ENCODE data around the gene HIVEP3.

HIVEP3 gene

DNA sequence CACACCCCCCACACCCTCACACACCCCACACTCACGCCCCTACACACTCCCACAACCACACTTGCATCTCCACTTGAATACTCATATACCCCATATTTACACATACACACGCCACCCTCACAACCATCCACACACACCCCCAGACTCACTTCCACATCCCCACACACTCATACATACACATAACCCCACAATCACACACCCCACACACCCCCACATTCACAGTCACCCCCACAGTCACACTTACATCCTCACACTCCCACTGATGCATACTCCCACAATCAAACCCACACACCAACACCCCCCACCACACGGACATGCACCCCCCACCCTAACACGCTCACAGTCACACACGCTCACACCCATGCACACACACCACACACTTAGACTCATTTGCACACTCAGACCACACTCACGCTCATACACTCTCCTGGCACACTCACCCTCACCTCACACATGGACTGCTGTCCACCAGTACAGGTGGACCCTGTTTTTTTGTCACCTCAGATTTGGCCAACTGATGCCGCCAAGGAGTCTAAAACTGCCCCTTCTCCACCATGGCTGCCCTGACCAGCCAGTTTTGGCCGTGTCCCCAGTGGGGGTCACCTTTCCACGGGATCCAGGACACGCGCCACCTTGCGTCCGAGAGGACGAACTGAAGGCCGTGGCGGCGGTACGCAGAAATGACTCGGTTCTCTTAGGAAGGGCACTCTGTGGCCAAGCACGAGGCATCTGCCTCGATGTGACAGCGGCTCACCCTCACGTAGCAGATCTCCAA, 388.9 kb downstream of the HIVEP3 start:
- DNase-seq (ENCODE audit: low spot score in 2 of 2) (no peak), ATAC-seq (no peak)
- H3K27ac Mint-ChIP-seq: peak overlapping the region; percentile 72
- peaks cover 76% of the 10 kb centered on the region for H3K4me1 Mint-ChIP-seq
- H3K36me3 Mint-ChIP-seq: peaks cover 32% of the 10 kb centered on the region
- H3K4me3 Mint-ChIP-seq: no peak overlapping the region
- peaks cover 9% of the 10 kb centered on the region for H3K9me3 Mint-ChIP-seq

DNA sequence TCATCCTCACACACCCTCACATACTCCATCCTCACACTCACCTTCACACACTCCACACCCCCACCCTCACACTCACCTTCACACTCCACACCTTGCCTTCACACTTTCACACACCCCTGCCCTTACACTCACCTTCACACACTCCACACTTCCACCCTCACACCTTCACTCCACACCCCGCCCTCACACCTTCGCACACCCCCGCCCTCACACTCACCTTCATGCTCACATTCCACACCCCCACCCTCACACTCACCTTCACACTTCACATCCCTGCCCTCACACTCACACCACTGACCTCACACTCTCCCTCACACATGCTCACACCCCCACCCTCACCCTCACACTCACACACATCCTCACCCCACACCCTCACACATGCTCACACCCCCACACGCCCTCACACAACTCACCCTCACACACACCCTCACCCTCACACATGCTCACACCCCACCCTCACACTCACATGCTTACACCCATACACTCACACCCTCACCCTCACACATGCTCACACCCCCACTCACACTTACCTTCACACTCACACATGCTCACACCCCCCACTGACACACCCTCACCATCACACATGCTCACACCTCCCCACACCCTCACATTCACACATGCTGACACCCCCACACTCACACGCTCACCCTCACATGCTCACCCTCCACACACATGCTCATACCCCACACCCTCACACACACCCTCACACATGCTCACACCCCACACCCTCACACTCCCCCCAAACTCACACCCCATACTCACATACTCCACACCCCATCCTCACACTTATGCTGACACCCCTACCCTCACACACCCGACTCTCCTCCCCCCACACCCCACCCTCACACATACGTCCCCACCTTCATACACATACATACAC, 389.8 kb downstream of the HIVEP3 start:
- ATAC-seq (no peak), DNase-seq (ENCODE audit: low spot score in 2 of 2) (no peak)
- Mint-ChIP-seq H3K4me1 (peaks cover 68% of the 10 kb centered on the region), H3K36me3 (peaks cover 32% of the 10 kb centered on the region), H3K4me3 (no peak overlapping the region), H3K27ac (peak overlapping the region; percentile 50), H3K9me3 (peaks cover 9% of the 10 kb centered on the region)

DNA sequence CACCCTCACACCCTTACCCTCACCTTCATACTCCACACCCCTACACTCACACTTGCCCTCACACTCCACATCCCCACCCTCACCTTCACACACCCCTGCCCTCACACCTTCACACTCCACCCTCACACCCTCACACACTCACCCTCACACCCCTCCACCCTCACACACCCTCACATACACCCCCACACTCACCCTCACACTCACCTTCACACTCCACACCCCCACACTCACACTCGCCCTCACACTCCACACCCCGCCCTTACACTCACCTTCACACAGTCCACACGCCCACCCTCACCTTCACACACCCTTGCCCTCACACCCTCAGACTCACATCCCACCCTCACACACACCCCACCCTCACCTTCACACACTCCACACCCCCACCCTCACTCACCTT, 390.6 kb downstream of the HIVEP3 start:
- H3K27ac Mint-ChIP-seq: peak overlapping the region; percentile 20

DNA sequence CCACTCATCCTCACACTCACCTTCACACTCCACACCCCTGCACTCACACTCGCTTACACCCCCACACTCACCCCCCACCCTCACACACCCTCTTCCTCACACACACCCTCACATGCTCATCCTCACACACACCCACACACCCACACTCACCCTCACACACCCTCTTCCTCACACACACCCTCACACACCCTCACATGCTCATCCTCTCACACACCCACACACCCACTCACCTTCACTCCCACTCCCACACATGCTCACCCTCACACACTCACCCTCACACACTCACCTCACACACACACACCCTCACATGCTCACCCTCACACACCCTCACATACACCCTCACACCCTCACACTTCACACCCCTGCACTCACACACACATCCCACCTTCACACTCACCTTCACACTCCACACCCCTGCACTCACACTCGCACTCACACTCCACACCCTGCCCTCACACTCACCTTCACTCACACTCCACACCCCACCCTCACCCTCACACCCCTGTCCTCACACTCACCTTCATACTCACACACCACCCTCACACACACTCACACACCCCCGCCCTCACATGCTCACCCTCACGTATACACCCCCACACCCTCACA, 391.7 kb downstream of the HIVEP3 start:
- H3K36me3 Mint-ChIP-seq: peaks cover 35% of the 10 kb centered on the region
- ATAC-seq (no peak), DNase-seq (ENCODE audit: low spot score in 2 of 2) (no peak)
- no peak overlapping the region for H3K4me3 Mint-ChIP-seq
- H3K9me3 Mint-ChIP-seq: peaks cover 9% of the 10 kb centered on the region
- peak overlapping the region; percentile 20 for H3K27ac Mint-ChIP-seq
- H3K4me1 Mint-ChIP-seq: peaks cover 52% of the 10 kb centered on the region

More for the DNA sequence above, 390.6 kb downstream of the HIVEP3 start:
- peaks cover 9% of the 10 kb centered on the region for H3K9me3 Mint-ChIP-seq
- peaks cover 60% of the 10 kb centered on the region for H3K4me1 Mint-ChIP-seq
- ATAC-seq (no peak), DNase-seq (ENCODE audit: low spot score in 2 of 2) (no peak)
- peaks cover 31% of the 10 kb centered on the region for H3K36me3 Mint-ChIP-seq
- H3K4me3 Mint-ChIP-seq: no peak overlapping the region

DNA sequence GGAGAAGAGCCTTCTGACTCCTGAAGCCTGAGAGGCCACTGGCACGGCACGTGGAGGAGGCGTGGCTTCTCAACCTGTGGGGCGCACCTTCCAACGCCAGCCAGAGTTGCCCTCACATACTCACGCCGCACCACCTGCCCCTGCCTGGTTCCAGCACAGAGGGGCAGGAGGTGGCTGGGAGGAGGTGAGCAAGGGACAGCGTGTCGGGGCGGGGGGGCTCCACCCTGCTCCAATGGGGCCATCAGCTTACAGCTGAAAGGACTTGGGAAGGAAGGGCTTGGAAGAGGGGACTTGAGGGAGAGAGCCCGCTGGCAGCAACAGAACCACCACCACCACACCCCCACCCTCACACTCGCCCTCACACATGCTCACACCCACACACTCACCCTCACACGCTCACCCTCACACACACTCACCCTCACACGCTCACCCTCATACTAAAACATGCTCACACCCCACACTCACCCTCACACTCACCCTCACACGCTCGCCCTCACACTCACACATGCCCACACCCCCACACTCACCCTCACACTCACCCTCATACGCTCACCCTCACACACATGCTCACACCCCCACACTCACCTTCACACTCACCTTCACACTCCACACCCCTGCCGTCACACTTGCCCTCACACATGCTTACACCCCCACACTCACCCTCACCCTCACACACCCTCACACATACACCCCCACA, 392.7 kb downstream of the HIVEP3 start:
- ATAC-seq (no peak), DNase-seq (ENCODE audit: low spot score in 2 of 2) (no peak)
- H3K36me3 Mint-ChIP-seq: peaks cover 31% of the 10 kb centered on the region
- H3K27ac Mint-ChIP-seq: no peak overlapping the region
- peaks cover 9% of the 10 kb centered on the region for H3K9me3 Mint-ChIP-seq
- no peak overlapping the region for H3K4me3 Mint-ChIP-seq
- H3K4me1 Mint-ChIP-seq: peaks cover 45% of the 10 kb centered on the region

DNA sequence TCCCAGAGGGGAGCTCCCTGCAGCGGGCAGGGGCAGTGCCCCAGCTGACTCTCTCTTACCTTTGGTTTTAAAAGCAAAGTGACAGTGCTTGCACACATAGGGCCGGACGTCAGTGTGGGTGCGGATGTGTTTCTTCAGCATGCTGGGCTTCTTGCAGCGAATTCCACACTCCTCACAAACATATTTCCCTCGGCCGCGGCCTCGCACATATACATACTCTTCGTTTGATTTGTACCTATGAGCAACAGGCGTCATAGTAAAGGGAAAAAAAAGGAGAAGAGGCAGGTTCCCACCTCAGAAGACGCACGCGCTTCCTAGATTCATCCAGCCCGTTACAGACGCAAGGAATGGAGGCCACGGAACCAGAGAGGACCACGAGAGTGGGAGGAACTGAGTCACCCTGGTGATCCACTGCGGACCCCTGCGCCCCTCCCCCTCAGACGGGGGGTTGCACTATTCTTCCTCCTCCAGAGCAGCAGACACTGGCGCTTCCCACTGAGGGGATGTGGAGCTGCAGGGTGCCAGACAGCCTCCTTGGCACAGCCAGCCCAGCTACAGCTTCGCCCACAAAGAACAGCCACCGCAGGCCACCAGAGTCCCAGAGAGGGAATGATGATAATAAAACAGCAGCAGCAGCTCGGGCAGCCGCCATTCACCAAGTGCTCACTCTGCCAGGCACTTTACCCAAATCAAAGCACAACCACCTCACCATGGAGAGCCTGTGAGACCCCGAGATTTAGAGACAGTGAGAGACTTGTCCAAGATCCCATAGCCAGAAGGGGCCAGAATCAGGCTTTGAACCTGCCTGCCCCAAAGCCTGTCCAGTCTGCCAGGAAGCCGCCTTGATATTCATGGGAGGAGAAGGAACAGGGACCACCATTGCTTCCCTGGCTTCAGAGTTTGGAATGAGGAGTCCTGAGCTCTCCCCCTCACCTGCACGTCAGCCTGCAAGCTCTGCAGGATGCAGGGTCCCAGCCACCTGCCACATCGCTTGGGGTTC, 393.7 kb downstream of the HIVEP3 start:
- Mint-ChIP-seq H3K36me3 (peaks cover 30% of the 10 kb centered on the region), H3K27ac (no peak overlapping the region), H3K9me3 (peaks cover 8% of the 10 kb centered on the region), H3K4me3 (no peak overlapping the region), H3K4me1 (peaks cover 35% of the 10 kb centered on the region)
- ATAC-seq (no peak), DNase-seq (ENCODE audit: low spot score in 2 of 2) (no peak)

DNA sequence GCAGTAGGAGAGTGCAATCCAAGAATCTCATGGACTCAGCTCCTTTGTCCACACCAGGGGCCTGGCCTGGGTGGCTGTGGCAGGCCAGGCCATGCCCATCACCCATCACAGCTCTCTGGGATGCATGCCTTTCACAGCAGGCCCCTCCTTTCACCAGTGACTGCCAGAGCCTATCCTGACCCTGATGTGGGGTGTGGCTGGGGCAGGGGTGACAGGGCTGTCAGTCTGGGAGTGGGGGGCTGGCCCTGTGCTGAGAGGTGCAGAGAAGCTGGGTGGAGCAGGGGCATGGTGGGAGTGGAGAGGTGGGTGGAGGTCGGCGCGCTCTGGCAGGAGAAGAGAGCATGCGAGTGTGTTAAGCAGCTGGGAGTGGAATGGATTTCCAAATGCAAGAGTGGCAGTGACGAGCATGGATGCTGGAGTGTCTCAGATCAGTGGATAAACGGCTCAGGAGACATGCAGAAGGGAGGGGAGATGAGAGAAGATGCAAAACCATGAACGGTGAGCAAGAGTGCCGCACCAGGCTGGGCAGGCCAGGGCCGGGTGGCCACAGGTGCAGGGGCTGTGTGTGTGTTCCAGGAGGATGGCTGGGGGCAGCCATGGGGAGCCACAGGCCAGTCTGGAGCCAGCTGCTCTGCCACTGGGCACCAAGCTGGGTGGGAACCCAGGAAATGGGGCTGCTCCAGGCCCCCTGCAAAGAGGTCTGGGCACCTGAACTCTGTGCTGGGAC, 394.6 kb downstream of the HIVEP3 start:
- peaks cover 30% of the 10 kb centered on the region for H3K36me3 Mint-ChIP-seq
- H3K4me1 Mint-ChIP-seq: peaks cover 33% of the 10 kb centered on the region
- peaks cover 2% of the 10 kb centered on the region for H3K9me3 Mint-ChIP-seq
- no peak overlapping the region for H3K4me3 Mint-ChIP-seq
- peak overlapping the region; percentile 35 for H3K27ac Mint-ChIP-seq
- DNase-seq (ENCODE audit: low spot score in 2 of 2): no peak
- no peak for ATAC-seq

DNA sequence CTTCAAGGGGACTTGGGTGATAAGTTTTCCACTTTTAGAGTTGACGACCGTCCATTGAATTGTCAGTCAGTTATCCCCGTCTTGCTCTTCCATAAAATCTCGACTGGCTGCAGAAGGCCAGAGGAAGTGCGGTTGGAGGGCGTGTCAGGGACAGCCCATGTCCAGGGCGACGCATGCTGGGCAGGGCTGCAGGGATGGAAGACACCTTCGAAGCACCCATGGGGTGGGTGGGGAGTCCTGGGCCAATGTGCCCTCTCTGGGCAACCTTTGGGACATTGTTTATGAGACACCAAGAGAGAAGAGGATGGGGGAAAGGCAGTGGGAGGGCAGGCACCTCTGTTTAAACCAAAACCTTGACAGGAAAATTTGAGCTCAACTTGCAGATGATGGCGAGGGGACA, 395.7 kb downstream of the HIVEP3 start:
- DNase-seq (ENCODE audit: low spot score in 2 of 2): no peak
- H3K9me3 Mint-ChIP-seq: peaks cover 2% of the 10 kb centered on the region
- no peak for ATAC-seq
- peaks cover 39% of the 10 kb centered on the region for H3K36me3 Mint-ChIP-seq
- H3K4me3 Mint-ChIP-seq: no peak overlapping the region
- peaks cover 26% of the 10 kb centered on the region for H3K4me1 Mint-ChIP-seq
- H3K27ac Mint-ChIP-seq: peak overlapping the region; percentile 35

DNA sequence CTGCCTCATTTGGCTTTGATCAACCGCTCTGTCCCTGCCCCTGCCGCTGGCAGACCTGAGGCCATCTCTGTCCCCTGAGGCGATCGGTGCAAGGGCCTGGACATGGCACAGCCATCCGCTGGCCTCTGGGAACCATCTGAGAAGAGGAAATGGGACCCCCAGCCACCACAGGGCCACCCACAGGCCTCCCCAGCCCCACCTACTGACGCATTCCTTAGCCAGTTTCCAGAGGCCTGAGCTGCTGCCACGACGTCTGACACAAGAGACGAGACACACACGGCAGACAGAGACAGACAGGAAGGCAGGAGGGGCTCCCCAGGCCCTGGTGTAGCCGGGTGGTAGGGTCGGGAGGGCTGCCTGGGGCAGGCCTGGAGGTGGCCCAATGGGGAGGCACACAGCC, 397.0 kb downstream of the HIVEP3 start:
- Mint-ChIP-seq H3K4me1 (peaks cover 14% of the 10 kb centered on the region), H3K9me3 (no peaks in the 10 kb centered on the region), H3K36me3 (peaks cover 40% of the 10 kb centered on the region), H3K4me3 (no peak overlapping the region), H3K27ac (no peak overlapping the region)
- DNase-seq (ENCODE audit: low spot score in 2 of 2): no peak
- no peak for ATAC-seq

DNA sequence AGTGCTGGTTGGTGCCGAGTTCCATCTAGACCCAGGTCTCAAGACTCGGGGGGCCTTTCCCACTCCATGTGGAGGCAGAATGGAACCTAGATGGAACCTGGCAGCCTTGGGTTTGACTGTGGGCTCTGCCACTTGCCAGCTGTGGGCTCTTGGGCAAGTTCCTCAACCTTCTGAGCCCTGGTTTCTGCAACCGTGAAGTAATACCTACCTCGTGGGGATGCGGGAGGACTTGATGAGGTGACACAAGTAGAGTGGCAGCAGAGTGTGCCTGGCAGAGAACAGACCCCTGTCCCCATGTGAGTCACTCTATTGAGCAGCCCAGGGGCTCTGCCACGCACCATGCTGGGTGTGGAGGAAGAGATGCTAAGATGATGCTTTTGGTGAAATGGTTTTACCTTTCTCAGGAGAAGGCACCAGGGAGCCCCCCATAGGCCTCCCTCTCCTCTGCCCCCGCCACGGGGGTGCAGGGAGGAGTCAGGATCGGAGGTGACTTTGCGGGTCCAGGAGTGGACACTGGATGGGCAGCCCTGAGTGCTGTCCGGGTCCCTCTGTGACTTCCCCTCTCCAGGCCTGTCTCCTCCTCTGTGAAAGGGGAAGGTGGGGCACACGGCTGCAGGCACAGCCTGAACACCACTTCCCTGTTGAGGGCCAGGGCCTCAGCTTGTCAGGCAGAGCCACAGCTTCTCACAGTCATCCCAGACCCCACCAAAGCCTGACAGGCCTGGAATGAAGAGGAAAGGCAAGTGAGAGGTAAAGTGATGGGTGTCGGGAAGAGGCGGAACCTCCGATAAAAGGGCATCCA, 397.6 kb downstream of the HIVEP3 start:
- Mint-ChIP-seq H3K36me3 (peaks cover 37% of the 10 kb centered on the region), H3K9me3 (no peaks in the 10 kb centered on the region), H3K4me3 (no peak overlapping the region), H3K4me1 (peaks cover 8% of the 10 kb centered on the region), H3K27ac (no peak overlapping the region)
- ATAC-seq: no peak
- DNase-seq (ENCODE audit: low spot score in 2 of 2): no peak

DNA sequence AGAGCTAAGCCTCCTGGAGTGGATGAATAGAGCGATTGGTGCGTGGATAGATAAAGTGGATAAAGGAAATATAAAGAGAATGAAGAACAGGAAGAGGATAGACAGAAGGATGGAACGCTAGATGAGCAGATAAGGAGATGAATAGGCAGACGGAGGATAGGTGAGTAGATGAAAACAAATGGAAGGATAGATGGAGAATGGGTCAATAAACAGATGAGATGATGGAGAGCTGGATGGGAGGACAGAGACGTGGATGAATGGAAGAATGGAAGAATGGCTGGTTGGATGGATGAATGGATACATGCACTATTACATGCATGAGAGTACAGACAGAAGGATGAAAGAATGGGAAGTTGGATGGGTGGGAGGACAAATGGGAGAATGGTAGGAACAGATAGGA, 399.1 kb downstream of the HIVEP3 start:
- Mint-ChIP-seq H3K9me3 (no peaks in the 10 kb centered on the region), H3K27ac (no peak overlapping the region), H3K4me3 (no peak overlapping the region), H3K4me1 (peaks cover 7% of the 10 kb centered on the region), H3K36me3 (peaks cover 41% of the 10 kb centered on the region)
- no peak for ATAC-seq
- DNase-seq (ENCODE audit: low spot score in 2 of 2): no peak

DNA sequence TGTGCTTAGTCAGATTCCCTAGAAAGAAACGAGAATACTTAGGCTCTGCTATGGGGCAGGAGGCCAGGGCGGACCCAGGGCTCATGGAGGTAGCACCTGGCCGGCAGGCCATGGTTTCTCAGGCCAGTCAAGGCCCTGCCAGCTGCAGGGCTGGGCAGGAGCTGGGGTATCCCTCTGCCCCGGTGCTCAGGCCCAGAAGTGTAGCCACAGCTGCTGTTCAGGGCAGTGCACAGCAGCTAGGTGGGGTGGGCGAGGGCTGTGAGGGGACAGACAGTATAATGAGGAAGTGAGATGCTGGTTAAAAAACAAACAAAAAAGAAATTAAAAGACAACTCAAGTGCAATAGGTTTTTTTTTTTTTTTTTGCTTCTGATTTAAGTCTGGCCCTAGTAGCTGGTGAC, 400.3 kb downstream of the HIVEP3 start:
- ATAC-seq (no peak), DNase-seq (ENCODE audit: low spot score in 2 of 2) (no peak)
- H3K36me3 Mint-ChIP-seq: peaks cover 46% of the 10 kb centered on the region
- no peak overlapping the region for H3K4me3 Mint-ChIP-seq
- peaks cover 7% of the 10 kb centered on the region for H3K4me1 Mint-ChIP-seq
- no peak overlapping the region for H3K27ac Mint-ChIP-seq
- H3K9me3 Mint-ChIP-seq: no peaks in the 10 kb centered on the region

DNA sequence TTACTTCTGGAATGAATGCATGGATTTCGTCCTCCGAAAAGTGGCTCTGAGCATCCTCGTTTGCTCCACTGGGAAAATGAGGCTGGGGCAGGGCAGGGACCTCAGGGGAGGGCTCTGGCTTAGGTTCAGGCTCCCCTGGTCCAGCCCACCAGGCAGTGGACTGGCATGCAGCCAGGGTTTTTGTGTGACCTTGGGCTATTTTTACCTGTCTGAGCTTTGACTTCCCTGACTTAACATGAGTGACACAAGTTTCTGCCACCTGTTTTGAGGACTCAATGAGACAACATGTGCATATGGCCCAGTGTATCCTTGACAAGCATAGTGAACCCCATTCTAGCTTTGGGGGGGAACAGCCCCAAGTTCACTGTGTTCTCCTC, 401.7 kb downstream of the HIVEP3 start:
- Mint-ChIP-seq H3K4me1 (peaks cover 7% of the 10 kb centered on the region), H3K4me3 (peak overlapping the region; percentile 7), H3K36me3 (peaks cover 47% of the 10 kb centered on the region), H3K27ac (no peak overlapping the region), H3K9me3 (no peaks in the 10 kb centered on the region)
- ATAC-seq (no peak), DNase-seq (ENCODE audit: low spot score in 2 of 2) (no peak)
